NCI-H748 (cell line): ENCODE measurements around the gene IZUMO2.

Experiments
- DNase-seq: peaks from one replicate; lab custom pipeline; 2025; ENCODE audit not compliant: unreplicated experiment; lab: John Stamatoyannopoulos, UW

IZUMO2 gene

DNA sequence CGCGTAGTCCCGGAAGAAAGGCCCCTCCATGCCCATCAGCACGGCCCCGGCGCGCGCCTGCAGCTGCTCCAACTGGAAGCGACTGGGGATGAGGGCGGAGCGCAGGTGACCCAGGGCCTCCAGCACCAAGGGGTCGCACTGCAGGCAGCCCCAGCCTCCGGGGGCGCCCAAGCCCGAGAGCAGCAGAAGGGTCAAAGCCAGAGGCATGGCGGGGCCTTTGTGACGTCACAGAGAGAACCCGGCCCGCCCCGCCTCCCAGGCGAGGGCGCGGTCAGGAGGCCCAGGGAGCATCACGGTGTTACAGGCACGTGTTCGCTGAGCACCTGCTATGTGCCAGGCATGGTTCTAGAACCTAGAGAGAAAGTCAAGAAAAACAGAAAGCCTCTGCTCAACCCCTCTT lies at the start of gene IZUMO2:
IZUMO2 (minus strand) TSS at position 294 of the 400 bp plus-strand sequence; CDS start at position 207, 87 bp downstream.
- DNase-seq = no peak

DNA sequence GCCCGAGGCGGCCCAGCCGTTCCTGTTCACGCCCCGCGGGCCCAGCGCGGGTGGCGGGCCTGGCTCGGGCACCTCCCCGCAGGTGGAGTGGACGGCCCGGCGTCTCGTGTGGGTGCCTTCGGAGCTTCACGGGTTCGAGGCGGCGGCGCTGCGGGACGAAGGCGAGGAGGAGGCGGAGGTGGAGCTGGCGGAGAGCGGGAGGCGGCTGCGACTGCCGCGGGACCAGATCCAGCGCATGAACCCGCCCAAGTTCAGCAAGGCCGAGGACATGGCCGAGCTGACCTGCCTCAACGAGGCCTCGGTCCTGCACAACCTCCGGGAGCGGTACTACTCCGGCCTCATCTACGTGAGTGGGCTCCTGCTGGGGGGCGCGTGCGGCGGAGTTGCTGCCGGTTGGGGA lies 47.3 kb upstream of the IZUMO2 start:
- DNase-seq = no peak

DNA sequence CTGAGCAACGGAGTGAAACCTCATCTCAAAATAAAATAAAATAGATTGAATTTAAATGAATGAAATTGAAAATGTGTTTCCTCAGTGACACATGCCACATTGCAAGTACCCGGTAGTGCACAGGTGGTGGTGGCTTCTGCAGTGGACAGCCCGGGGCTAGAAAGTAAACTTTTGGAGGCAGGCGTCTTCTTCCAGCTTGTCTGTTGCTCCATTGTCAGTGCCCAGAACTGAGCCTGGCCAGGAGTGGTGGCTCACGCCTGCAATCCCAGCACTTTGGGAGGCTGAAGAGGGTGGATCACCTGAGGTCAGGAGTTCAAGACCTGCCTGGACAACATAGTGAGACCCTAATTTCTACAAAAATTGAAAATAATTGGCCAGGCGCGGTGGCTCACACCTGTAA lies 46.0 kb upstream of the IZUMO2 start:
- DNase-seq = no peak

DNA sequence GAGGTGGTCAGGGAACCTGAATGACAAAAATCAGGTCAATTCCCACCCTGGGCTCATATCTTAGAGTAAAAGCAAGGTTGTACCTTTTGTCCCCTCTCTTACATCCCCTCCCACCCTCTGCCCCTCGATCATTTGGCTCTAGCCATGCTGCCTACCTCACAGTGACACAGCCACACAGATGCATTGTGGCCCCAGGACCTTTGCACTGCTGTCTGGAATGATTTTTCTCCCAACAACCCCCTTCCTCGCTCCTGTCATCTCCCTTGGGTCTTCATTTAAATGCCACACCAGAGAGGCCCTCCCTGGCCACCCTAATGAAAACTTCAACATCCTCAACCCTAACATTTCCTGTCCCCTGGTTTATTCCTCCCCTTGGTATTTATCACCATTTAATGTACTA lies 44.6 kb upstream of the IZUMO2 start:
- no peak for DNase-seq

DNA sequence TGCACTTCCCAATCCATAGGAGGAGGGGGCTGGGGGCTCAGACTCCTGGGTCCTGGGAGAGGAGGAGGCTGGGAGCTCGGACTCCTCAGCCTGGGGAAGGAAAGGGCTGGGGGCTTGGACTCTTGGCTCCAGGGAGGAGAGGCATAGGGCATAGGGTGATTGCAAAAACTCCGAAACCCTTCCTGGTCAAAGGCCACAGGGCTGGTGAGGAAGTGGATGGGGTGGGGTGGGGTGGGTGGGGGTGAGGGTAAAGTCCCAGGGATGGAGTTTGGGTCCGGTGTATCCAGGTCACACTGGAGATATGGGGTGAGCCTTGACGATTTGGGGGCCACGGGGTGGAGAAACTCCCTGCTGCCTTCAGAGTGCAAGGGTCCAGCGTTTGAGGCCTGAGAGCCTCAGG lies 43.1 kb upstream of the IZUMO2 start:
- no peak for DNase-seq

DNA sequence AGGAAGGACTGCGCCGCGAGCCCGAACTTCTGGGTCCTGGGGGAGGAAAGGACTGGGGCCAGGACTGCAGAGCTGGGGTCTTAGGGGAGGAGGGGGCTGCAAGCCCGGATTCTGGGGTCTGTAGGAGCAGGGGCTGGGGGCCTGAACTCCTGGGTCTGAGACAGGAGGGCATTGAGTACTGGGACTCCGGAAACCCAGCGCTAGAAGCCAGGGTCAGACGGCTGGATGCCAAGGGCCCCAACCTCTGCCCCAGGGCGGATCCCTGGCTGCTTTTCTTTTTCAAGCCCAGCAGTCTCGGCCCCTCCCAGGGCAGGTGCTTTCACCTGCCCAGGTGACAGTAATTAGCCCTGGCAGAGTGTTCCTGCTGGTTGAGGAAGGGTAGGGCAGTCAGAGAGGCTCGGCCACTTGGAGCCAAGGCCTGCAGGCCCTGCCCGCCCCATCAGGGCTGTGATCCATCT lies 42.6 kb upstream of the IZUMO2 start:
- peak; percentile 94 for DNase-seq

DNA sequence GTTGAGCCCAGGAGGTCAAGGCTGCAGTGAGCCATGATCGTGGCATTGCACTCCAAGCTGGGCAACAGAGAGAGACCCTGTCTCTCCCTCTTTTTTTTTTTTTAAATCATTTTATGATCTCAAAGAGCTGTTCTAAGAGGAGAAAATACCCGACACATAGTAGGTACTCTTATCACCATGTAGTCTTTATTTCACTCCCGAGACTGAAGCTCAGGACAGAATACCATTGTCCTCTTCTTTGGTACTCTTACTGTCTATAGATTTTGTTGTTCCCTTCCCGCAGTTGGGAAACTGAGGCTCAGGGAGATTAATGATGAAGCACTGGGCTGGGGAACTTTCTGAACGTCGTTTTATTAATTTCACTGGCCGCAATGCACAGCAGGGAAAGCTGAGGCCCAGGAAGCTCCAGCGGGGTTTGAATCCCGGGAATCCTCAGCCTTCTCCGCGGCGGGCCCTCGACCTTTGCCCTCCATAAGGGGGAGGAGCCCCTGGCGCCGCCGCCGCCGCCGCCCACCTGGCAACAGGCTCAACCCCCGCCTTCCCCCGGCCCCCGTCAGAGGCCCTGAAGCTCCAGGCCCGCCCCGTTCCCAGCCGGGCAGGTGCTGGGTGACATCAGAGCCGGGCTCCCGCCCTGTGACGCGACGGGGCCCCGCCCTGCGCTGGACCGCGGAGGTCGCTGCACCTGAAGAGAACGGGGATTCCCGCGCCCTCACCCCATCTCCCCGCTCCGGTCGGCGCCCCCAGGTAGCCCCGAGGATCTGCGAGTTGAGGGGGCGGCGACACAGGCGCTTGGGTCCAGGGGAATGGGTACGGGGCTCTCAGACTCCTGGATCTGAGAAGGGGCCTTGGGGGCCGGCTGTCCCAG lies 42.0 kb upstream of the IZUMO2 start:
- peak; percentile 96 for DNase-seq

DNA sequence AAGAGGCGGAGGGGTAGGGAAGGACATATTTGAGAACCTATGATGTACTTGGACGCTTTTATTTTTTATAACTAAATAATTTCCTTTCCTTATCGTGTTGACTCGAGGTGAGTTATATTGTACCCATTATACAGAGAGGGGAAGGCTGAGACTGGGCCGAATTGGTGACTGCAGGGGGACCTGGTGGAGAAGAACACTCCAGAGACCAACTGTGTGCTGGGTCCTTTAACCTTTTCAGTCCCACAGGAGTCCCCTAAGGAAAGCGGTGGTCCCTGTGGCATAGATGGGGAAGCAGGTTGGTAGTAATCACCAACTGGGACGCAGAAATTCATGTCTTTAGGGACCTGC lies 41.0 kb upstream of the IZUMO2 start:
- DNase-seq = no peak

DNA sequence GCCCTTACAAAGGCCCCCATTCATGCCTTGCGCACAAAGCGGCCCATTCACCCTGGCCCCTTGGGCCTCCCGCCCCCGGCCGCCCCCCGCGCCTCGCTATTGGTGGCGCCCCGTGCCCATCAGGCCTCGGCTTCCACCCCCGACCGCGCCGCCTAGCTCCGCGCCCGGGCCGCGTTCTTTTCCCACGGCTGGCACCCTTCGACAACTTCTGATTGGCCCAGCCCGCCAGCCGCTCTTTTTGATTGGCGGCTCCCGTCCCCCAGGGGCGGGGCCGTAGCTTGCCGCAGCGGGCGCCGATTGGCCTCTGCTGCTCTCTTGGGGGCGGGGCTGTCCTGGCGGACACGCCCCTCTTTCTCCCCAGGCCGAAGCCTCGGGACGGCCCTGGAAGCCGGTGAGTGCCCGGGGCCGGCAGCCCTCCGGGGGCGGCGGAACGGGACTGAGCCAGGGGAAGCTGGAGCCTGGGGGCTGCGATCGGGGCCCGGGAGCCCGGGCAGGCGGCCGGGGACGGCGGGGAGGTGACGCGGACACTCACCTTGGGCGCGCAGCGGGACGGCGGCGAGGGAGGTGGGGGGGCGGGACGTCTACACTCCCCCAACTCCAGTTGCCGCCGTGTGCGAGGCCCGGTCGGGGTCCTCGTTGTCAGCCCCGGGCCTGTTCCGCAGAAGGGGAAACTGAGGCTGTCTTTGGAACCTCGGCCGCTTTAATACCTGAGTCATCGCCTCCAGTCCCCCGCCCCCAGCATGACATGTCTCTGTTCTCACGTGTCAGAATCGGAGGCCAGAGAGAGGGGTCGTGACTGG lies 40.4 kb upstream of the IZUMO2 start, which contains the start of gene MYH14:
MYH14 (plus strand) TSS at position 342 of the 800 bp plus-strand sequence. CDS start 6,744 bp downstream, outside the sequence.
- DNase-seq = peak; percentile 97

DNA sequence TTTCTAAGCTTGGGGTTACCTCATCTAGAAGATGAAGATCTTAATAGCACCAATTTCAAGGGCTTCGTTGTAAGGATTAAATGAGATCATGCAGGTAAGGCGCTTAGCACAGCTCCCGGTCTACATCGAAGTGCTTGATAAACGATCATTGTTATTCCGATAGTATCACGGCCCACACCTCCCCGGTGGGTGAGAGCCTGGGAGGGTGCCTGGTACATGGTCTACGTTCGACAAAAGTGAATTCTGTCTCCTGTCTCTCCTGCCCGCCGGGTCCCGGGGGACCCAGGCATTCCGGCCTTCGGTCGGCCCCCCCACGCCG lies 39.8 kb upstream of the IZUMO2 start:
- no peak for DNase-seq

DNA sequence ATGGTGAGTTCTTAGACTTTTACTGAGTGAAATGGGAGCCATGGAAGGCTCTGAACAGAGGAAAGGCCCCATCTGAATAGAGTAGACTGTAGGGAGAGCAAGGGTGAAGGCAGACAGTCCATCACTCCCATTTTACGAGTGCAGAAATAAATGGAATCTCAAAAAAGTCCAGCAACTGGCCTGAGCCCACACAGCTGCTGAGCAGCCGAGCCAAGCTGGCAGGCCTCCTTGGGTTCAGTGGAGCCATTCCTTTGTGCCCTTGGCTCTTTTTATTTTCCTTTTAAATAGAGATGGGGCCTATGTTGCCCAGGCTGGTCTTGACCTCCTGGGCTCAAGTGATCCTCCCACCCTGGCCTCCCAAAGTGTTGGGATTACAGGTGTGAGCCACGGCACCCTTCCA lies 39.3 kb upstream of the IZUMO2 start:
- no peak for DNase-seq

DNA sequence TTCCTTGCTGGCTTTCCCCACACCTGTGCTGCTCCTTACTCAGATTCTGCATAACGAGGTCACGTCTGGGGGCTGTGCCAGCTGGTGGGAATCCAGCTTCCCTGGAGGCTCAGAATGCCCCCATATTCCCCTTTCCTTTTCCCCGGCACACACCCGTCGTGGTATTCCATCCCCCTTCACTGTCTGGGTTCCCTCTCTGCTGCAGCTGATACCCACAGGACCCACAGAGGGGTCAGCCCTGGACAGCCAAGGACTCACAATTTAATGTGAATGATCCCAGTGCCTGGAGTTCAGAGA lies 36.1 kb upstream of the IZUMO2 start:
- DNase-seq = no peak

DNA sequence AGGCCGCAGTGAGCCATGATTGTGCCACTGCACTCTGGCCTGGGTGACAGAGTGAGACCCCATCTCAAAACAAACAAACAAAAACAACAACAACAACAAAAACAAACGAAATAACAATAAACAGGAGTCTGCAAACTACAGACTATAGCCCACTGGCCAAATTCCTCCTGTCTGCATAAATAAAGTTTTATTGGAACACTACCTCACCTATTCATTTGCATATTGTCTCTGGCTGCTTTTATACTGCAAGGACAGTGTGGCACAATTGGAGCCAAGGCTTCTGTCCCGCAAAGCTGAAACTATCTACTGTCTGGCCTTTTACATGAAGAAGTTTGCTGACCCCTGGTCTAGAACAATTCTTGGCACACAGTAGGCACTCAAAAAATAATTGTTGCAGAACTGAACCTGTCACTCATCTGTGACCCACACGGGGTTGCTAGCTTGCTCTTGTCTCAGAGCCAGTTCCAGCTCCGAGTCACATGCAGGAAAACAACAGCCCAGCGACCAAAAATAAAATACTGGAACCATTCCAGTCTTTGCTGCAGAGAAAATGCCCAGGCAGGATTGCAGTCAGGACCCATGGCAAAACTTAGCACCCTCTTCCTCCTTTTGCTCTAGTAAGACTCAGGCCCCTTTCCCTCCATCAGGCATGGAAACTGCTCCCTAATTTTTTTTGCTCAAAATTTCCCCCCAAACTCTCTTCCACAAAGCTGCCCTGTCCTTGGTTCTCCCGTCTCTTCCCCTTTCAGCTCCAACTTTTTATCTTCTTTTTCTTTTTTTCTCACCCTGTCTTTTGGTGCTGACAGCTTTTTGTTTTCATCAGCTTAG lies 35.6 kb upstream of the IZUMO2 start:
- DNase-seq = no peak

DNA sequence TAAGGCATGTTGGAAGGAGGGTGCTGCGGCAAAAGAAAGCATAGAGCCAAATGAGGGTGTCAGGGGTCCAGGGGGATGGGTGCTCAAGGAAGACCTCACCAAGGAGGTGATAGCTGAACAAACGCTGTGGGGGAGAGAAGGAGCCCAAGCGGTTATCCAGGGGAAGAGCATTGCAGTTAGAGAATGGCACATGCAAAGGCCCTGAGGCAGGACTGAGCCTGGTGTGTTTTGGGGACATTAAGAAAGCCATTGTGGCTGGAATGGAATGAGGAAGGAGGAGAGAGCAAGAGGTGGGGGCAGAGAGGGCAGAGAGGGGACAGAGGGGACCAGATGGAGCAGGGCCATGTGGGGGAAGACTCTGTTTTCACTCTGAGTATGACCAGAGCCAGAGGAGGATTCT lies 34.3 kb upstream of the IZUMO2 start:
- no peak for DNase-seq

DNA sequence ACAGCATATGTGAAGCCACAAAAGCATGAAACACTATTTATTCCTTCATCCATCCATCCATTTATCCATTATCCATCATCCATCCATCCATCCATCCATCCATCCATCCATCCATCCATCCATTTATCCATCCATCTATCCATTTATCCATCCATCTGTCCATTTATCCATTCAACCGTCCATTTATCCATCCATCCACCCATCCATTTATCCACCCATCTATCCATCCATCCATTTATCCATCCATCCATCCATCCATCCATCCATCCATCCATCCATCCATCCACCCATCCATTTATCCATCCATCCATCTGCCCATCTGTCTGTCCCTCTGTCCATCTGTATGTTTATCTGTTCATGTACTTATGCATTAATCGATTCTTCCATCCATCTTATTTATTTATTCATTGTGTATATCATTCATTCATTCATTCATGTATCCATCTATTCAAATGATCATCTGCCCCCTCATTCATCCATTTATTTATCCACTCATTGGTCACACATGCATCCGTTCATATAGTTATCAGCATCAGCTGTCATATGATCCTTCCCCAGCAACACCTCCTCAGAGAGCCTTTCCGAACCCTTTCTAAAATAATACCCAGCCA lies 33.3 kb upstream of the IZUMO2 start:
- DNase-seq = no peak

DNA sequence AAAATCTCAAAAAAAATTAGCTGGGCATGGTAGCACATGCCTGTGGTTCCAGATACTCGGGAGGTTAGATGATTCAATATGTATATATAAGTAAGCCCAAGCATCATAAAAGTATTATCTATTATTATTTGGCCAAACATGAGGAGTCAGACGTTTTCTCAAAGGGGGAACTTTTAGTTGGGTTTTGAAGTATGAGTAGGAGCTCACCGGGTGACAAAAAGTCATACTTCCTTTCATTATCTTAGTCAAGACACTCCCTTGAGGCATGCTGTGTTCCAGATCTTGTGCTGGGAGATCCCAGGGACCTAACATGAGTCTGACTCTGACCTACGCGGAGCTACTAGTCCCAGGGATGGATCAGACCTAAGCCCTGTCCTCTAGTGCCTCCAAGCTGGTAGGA lies 32.1 kb upstream of the IZUMO2 start:
- no peak for DNase-seq

DNA sequence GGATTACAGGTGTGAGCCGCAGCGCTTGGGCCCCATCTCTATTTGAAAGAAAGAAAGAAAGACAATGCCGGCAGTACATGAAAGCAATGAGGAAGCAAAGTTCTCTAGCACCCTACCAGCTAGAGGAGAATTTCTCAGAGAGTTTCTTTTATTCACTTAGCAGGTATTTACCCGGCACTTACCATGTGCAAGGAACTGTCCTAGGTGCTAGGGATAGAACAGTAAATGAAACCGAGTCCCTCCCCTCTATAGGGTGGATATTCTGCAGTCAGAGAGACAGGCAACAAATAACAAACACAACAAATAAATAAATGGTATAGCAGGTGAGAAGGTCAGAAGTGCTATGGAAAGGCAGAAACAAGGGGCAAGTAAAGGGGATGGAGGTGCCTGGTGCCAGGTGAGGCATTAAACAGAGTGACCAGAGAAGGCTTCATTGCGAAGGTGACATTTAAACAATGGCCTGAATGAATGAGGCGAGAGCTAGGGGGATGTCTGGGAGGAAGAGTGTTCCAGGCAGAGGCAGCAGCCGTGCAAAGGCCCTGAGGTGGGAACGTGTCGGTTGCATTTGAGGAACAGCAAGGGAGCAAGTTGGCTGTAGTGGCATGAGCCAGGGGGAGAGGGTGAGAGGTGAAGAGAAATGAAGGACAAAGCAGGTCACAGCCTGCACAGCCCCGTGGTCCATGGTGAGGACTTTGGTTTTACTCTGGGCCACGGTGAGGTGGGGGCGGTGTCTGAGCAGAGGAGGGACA lies 29.6 kb upstream of the IZUMO2 start:
- no peak for DNase-seq

DNA sequence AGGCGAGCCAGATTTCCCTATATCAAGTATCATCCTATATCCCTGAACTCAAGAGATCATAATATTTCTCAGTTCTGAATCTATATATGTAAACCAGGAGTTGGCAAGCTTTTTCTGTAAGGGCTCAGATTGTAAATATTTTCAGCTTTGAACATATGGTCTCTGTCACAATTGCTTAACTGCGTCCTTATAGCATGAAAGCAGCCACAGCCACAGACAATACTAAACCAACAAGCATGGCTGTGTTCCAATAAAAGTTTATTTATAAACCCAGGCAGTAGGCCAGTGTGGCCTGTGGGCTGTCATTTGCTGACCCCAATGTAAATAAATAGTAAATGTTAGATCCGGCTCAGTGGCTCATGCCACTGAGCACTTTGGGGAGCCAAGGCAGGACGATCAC lies 28.1 kb upstream of the IZUMO2 start:
- DNase-seq = peak; percentile 38

DNA sequence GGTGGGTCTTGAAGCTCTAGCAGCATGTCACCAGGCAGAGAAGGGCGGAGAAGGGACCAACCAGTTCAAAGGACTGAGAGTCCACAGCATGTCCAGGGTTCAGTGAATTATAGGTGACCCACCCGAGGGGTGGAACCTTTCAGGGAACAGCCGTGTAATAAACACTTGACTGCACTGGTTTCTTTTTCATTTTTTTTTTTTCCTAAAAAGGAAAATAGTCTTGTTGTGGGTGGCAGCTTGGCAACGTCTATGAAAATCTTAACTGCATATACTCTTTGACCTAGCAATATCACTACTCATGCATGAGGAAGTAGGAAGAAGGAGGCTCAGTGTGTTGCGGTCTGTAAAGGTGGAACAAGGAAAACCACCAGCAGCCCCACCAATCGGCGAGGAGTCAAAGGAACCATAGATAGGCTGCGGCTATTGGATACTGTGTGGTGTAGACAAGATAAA lies 27.4 kb upstream of the IZUMO2 start:
- DNase-seq = no peak

DNA sequence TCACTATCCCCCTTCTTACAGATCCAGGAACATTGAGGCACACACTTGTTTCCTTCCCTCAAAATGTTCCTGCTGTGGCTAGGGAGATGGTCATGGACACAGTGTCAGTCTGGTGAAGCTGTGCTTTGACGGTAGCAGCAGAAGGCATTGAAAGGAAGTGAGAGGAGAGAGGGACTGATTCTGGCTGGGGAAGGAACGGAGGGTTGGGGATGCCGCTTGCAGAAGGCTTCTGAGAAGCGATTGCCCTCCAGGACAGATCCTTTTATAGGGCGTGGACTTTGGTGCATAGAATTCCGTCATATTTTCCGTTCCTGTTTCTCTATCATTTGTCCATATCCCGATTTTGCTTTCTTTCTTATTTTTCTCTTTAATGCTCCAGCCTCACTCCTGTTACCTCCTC lies 26.2 kb upstream of the IZUMO2 start:
- DNase-seq = no peak
